Measurements from ENCODE around the gene LGMN.

- no peak for TF ChIP-seq YY1 (IDR thresholded peaks at IDR 0.05; ENCODE audit: insufficient read depth, insufficient read length)
- no peak for TF ChIP-seq SUZ12 (IDR thresholded peaks at IDR 0.05; ENCODE audit: extremely low read depth, insufficient read depth, insufficient read length)
- TF ChIP-seq ZNF274 (IDR thresholded peaks at IDR 0.05; ENCODE audit: low read depth, low read length): no peak
Observed at GRCh38 chr14:92724516-92725340, 23.7 kb downstream of the LGMN start.

Data from NT2/D1 (cell line).